Endothelial cell of umbilical vein (primary cell): ENCODE data around the gene ARL6IP6. TPM values are rescaled to one million over a fixed set of nuclear protein-coding genes. Genes with fewer than 3 reads are reported as not detected.

Experiments
- BruUV-seq: library from RNA; stranded (reverse); fragments of 400-500 nt; replicated peaks from 2 replicates; lab custom pipeline; 2021; lab: Mats Ljungman, UMichigan
- CTCF ChIA-PET: fragments of 300-600, 350-600 bp; sonication (Branson Sonifier 250); formaldehyde crosslinking; loops from one replicate; lab custom pipeline; 2021; ENCODE audit warnings: antibody characterized with exemption, inconsistent platforms; lab: Charles Lee
- POLR2A ChIA-PET: fragments of 300-600, 350-600 bp; sonication (Branson Sonifier 250); formaldehyde crosslinking; loops from one replicate; lab custom pipeline; 2021; ENCODE audit warnings: antibody characterized with exemption, inconsistent platforms; lab: Charles Lee
- DNase-seq: peaks from one replicate; pipeline ENCODE4 v3.0.0-alpha.2; 2011; ENCODE audit warnings: low read depth, low spot score
- FAIRE-seq: peaks from 2 replicates; lab custom pipeline; 2011; peaks lifted over from hg19 to GRCh38; lab: Jason Lieb, UNC
- H2AFZ ChIP-seq: 2 replicates; pipeline ENCODE4 v1.6.0; 2012; ENCODE audit warnings: low read depth, low read length, control low read depth, inconsistent platforms
- H3K27ac ChIP-seq: 2 replicates; pipeline ENCODE4 v1.5.1; 2011; ENCODE audit warnings: low read depth, mild to moderate bottlenecking, control low read depth, low read length, moderate library complexity; ENCODE audit not compliant: insufficient read depth
- H3K27me3 ChIP-seq, 2 experiments: 2 replicates each; pipeline versions ENCODE4 v1.6.0 to v1.6.1; 2011; ENCODE audit warnings: low read length in 2 of 2, mixed read lengths in 1 of 2; ENCODE audit not compliant: control insufficient read depth in 2 of 2, insufficient read depth in 2 of 2
- H3K36me3 ChIP-seq, 2 experiments: 2 replicates in 1 of 2; 3 replicates in 1 of 2; pipeline ENCODE4 v1.5.1; 2011; ENCODE audit warnings: low read length in 2 of 2, mild to moderate bottlenecking in 1 of 2, moderate library complexity in 1 of 2; ENCODE audit not compliant: control insufficient read depth in 2 of 2, insufficient read depth in 2 of 2; ENCODE audit errors: extremely low read depth in 1 of 2
- H3K4me1 ChIP-seq: 3 replicates; pipeline ENCODE4 v1.5.1; 2011; ENCODE audit warnings: mild to moderate bottlenecking, low read length; ENCODE audit not compliant: control insufficient read depth, insufficient read depth; ENCODE audit errors: extremely low read depth
- H3K4me2 ChIP-seq: 2 replicates; pipeline ENCODE4 v1.6.1; 2011; ENCODE audit warnings: low read length, control low read depth, mixed read lengths; ENCODE audit not compliant: insufficient read depth
- H3K4me3 ChIP-seq, 3 experiments: fragments of 200-600 bp in 1 of 3; sonication (generic), shearing (Covaris generic) in 1 of 3; replicated peaks in 1 of 3; 2 replicates each; pipeline ENCODE4 v1.5.1; 2011 to 2016; ENCODE audit warnings: control low read depth in 3 of 3, low read length in 3 of 3, mild to moderate bottlenecking in 2 of 3, inconsistent platforms in 1 of 3, low read depth in 1 of 3, moderate library complexity in 1 of 3; ENCODE audit not compliant: insufficient read depth in 1 of 3
- H3K79me2 ChIP-seq: 2 replicates; pipeline ENCODE4 v1.6.0; 2012; ENCODE audit warnings: low read length, inconsistent platforms; ENCODE audit not compliant: control insufficient read depth, insufficient read depth
- H3K9ac ChIP-seq: replicated peaks from 2 replicates; pipeline ENCODE3; 2011; ENCODE audit warnings: low read length, control low read depth; ENCODE audit not compliant: insufficient read depth; ENCODE audit errors: extremely low read depth
- H3K9me1 ChIP-seq: replicated peaks from 3 replicates; pipeline ENCODE4 v1.6.0; 2011; ENCODE audit warnings: mild to moderate bottlenecking, low read length; ENCODE audit not compliant: control insufficient read depth, insufficient read depth; ENCODE audit errors: extremely low read depth
- H3K9me3 ChIP-seq: replicated peaks from 2 replicates; pipeline ENCODE4 v1.5.1; 2012; ENCODE audit warnings: low read length, inconsistent platforms; ENCODE audit not compliant: control insufficient read depth, insufficient read depth
- H4K20me1 ChIP-seq: replicated peaks from 2 replicates; pipeline ENCODE3; 2011; ENCODE audit warnings: mild to moderate bottlenecking, low read length; ENCODE audit not compliant: control insufficient read depth, insufficient read depth; ENCODE audit errors: extremely low read depth
- CTCF ChIP-seq, 2 donors: IDR thresholded peaks; 1 replicate in 1 of 2; 2 replicates in 1 of 2; pipeline ENCODE4 v1.5.1; 2011; ENCODE audit warnings: low read length in 2 of 2, mild to moderate bottlenecking in 2 of 2, moderate library complexity in 2 of 2, control low read depth in 1 of 2, inconsistent platforms in 1 of 2, low read depth in 1 of 2; ENCODE audit not compliant: insufficient read depth in 1 of 2; ENCODE audit errors: extremely low read depth in 1 of 2
- EZH2 ChIP-seq: IDR thresholded peaks from 2 replicates; pipeline ENCODE4 v1.6.1; 2012; ENCODE audit warnings: borderline replicate concordance, low read depth, mild to moderate bottlenecking, moderate library complexity, low read length, inconsistent platforms; ENCODE audit not compliant: severe bottlenecking
- FOS ChIP-seq: IDR thresholded peaks from 2 replicates; pipeline ENCODE4 v1.6.1; 2011; ENCODE audit warnings: mild to moderate bottlenecking, low read length, moderate library complexity, borderline replicate concordance; ENCODE audit not compliant: insufficient read depth
- GATA2 ChIP-seq: IDR thresholded peaks from 2 replicates; pipeline ENCODE4 v1.7.0; 2011; ENCODE audit warnings: low read depth, mild to moderate bottlenecking, moderate library complexity, mixed read lengths, low read length; ENCODE audit not compliant: insufficient read length, insufficient read depth
- JUN ChIP-seq: IDR thresholded peaks from 2 replicates; pipeline ENCODE4 v1.6.1; 2011; ENCODE audit warnings: borderline replicate concordance, low read depth; ENCODE audit not compliant: insufficient read length, insufficient read depth
- MAX ChIP-seq: IDR thresholded peaks from 2 replicates; pipeline ENCODE4 v1.6.1; 2011; ENCODE audit not compliant: insufficient read depth, insufficient read length
- MYC ChIP-seq: IDR thresholded peaks from one replicate; pipeline ENCODE4 v1.6.1; 2011; ENCODE audit warnings: mild to moderate bottlenecking, low read depth, low read length
- POLR2A ChIP-seq: IDR thresholded peaks from 2 replicates; pipeline ENCODE4 v1.6.1; 2012; ENCODE audit warnings: low read depth, mild to moderate bottlenecking, control low read depth, low read length
- POLR2AphosphoS5 ChIP-seq: IDR thresholded peaks from 2 replicates; pipeline ENCODE4 v1.6.1; 2012; ENCODE audit warnings: low read depth, mild to moderate bottlenecking, control low read depth, low read length, moderate library complexity; ENCODE audit not compliant: insufficient read depth
- dilution Hi-C: fragments of 300-500 bp; cut with MboI; formaldehyde crosslinking; loops from one replicate; pipeline ENCODE4 v1.15.0; 2019; ENCODE audit warnings: low sequenced_read_pairs; ENCODE audit not compliant: extremely low pct_ligation_motif_present
- intact Hi-C: fragments of 100-400 bp; cut with micrococcal nuclease; formaldehyde crosslinking; loops from one replicate; pipeline ENCODE4 v1.10.0; 2022
- polyA plus RNA-seq, 4 experiments: library from polyadenylated mRNA; depleted of rRNA in 3 of 4; stranded (reverse) in 3 of 4; unstranded in 1 of 4; fragments of >200 nt; gene quantifications; 2 replicates each; pipeline versions ENCODE4 v1.2.1 to v1.2.3, GENCODE V29; 2011 to 2012; ENCODE audit warnings: missing spikeins in 1 of 4
- total RNA-seq: library from RNA; stranded (reverse); gene quantifications from 2 replicates; pipeline ENCODE4 v1.2.3, GENCODE V29; 2021

ARL6IP6 gene
- total and polyA plus RNA-seq, 2 donors (not counting 3 experiments of a cell fraction or from before 2014, with no cell fraction given): 36.5 to 57.8 TPM

GRCh38 chr2:152718909-152719645 is 657 bp downstream of the ARL6IP6 start:
- DNase-seq: no peak

More at GRCh38 chr2:152718909-152719645, 657 bp downstream of the ARL6IP6 start:
- TF ChIP-seq FOS (no peak), MYC (no peak), EZH2 (no peak), JUN (no peak), CTCF (IDR thresholded peaks at IDR 0.05; ENCODE audit: extremely low read depth in 1 of 2, insufficient read depth in 1 of 2, low read depth in 1 of 2, low read length in 2 of 2) (no peak), GATA2 (no peak), POLR2AphosphoS5 (no peak), POLR2A (no peak), MAX (no peak)
- H3K9me3 ChIP-seq: no peaks in the 10 kb centered on the region
- CTCF ChIA-PET: no interaction called here
- peaks cover 17% of the 10 kb centered on the region for H3K4me1 ChIP-seq
- peak overlapping the region; percentile 85 for H3K27ac ChIP-seq
- peak overlapping the region; percentile 84 for H2AFZ ChIP-seq
- TSS peak; percentile 68 for BruUV-seq
- peak overlapping the region; percentile 68 to 99 (median 87) for H3K4me3 ChIP-seq
- no peak for FAIRE-seq
- intact Hi-C loops: loop anchor here (5.0 kb wide), 2 partner anchors 892 to 1457 kb away; partner anchors contain the start of genes ARL5A and RBM43
- peaks cover 59% of the 10 kb centered on the region for H3K79me2 ChIP-seq
- H3K4me2 ChIP-seq: peak overlapping the region; percentile 90
- dilution Hi-C loops: no loop called here
- no peaks in the 10 kb centered on the region for H3K27me3 ChIP-seq
- H4K20me1 ChIP-seq: no peaks in the 10 kb centered on the region
- H3K9me1 ChIP-seq: no peaks in the 10 kb centered on the region
- H3K36me3 ChIP-seq: peaks cover 0 to 2% of the 10 kb centered on the region in 2 experiments
- H3K9ac ChIP-seq: peak overlapping the region; percentile 87
- POLR2A ChIA-PET: no interaction called here
